Activated T-cell treated with anti-CD3 and anti-CD28 coated beads for 1 hour (primary cell): ENCODE data around the gene SGMS1.

Experiments
- DNase-seq: peaks from one replicate; pipeline ENCODE4 v3.0.0-alpha.2; 2020; ENCODE audit warnings: low read depth

The SGMS1 gene

DNA sequence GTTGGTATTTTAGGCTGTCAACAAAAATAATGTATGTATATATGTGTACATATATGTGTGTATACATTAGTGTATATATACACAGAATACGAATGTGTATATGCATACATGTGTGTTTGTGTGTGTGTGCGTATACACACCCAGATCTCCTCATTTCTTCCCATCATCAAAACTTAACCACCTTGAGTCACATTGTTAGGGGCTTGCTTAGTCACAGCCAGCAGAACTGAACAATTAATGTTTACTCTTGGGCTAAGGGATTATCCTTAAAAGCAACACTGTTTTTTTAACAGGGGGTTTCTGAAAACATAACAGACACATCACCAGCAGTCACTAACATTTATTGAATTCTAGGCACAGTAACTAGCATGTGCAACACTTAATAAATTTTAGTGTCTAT lies 289.5 kb downstream of the SGMS1 start:
- DNase-seq, result no peak

DNA sequence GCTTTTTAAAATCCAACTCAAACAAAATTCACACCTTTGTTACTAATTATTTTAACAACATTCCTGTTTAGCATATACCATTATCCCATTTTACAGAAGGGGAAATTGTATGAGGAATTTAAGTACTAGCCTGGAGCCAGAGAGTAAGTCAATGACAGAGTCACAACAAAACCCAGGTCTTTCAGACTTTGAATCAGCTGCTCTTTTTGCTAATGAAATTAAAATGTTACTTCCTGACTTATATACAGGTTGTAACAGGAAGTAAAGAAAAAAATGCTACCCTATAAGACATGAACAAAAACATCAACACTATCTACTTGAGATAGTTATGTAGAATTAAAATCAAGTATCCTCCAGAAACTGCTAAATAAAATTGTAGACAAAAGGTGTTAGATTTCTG lies 289.9 kb downstream of the SGMS1 start:
- DNase-seq, result no peak

DNA sequence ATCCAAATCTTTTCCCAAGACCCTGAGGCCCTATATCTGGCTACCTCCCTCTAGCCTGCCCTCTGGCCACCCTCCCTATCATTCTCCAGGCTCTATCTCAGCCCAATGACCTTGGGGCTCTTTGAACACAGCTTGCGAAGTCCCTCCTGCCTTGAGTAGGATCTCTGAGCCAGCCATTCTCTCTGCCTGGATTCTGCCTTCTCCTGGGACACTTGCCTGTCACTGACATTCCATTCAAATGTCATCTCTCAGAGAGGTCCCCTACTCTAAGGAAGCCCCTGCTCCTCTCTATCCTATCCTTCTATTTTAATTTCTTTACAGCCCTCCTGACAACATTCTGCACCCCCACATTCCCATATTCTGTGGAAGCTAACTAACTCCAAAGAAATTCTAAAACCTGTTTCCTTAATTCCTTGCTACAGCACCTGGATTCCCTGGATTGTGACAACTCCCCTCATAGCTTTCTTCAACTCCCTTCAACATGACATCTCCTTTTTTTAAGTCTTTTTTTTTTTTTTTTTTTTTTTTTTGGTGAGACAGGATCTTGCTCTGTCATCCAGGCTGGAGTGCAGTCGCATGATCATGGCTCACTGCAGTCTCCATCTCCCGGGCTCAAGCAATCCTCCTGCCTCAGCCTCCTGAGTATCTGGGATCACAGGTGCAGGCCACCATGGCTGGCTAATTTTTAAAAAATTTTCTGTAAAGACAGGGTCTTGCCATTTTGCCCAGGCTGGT lies 291.5 kb downstream of the SGMS1 start:
- DNase-seq, result no peak

DNA sequence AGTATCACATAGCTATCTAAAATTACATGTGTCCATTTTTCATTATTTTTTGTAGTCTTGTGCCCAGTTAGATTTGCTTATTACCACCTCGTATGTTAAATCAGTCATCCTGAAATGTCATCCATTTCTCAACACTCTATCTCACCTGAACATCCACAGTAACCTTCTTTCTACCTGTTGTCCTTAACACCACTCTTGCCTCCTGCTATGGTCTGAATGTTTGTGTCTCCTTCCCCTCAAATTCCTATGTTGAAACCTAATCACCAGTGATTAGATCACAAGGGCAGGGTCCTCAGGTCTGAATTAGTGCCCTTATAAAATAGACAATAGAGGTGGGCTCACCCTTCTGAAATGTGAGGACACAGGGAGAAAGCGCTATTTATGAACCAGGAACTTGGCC lies 292.3 kb downstream of the SGMS1 start:
- DNase-seq, result no peak

DNA sequence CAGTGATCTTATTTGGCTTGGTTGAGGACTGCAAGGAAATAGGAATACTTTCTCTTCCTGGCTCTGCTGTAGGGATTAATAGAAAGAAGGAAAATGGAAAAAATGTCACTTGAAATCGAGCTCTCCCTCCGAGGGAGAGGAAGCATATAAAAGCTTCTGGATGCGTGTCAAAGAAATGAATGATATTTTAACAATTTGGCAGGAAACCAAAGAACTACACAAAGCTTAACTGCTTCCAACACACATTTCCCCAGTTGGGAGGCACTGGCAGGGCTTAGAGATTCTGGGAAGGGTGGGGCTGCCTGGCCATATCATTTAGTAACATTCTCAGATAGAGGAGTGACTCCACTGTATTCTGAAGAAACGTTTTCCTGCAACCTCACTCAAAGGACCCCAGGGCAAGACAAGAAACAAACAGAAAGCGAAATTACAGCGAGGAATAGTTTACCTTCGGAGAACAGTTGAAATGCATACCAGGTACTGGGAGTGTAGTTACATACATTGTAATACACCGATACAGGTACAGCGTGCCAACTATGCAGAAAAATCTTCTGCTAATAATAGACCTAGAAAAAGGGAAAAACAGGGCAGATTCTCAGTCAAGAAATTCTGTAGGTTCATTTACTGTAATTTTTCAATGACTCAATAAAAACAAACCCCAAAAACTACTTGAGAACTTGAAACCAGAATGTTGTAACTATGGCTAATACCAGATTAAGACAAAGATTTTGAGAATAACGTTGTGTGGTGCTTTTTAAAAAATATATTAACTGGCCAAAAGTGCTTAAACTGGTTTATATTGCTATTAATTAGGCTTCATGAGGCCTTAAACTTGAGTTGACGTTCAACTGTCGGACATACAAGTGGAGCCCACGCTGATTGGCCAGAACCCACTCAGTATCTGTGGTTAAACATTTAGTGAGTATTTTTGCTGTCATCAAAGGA lies 296.7 kb downstream of the SGMS1 start:
- DNase-seq, result no peak

DNA sequence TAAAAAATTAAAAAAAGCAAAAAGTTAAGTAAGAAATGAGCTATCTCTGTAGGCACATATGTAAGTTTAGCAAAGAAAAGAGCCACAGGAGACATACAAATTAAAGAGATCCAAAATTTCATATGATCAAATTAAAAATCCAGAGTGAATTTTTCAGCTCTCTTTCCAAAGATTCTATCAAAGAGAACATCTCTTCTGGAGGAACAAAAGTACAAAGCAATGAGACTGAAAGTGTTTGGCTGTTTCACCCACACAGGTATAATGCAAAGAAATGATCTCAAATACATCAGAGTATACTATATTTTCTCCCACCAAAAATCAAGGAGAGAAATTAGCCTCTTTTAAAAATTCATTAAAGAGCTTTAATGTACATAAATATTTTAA lies 297.6 kb downstream of the SGMS1 start:
- DNase-seq, result no peak

DNA sequence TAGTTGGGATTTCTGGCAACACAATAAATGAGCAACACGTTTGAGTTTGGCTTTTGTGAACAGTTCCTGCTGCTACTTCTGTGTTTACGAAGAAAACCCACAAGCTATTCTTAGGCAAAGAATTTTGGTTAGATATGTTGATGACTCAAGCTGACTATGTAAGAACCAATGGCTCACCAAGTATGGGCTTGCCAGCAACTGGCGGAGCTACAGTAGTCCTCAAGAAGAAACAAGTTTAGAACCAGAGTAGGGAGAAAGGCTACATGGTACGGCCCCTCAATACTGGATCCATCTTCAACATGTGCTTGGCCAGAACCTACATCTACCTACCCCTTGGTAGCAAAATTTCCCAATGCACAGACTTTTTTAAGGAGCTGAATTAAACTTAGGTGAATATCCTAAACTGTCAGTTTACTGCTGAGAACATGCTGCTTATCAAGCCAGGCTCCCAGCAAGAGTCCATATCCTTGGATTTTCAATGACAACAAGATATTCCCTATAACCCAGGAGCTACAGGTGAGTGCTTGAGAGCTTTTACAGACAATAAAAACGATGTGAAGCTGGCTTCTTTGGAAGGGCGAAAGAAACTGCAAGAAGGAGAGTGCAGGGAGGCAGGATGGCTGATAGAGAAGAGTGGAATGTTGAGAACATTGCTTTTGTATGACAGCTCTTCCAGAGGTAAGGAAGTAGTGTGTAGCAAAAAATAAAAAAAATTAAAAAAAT lies 298.1 kb downstream of the SGMS1 start:
- no peak for DNase-seq

DNA sequence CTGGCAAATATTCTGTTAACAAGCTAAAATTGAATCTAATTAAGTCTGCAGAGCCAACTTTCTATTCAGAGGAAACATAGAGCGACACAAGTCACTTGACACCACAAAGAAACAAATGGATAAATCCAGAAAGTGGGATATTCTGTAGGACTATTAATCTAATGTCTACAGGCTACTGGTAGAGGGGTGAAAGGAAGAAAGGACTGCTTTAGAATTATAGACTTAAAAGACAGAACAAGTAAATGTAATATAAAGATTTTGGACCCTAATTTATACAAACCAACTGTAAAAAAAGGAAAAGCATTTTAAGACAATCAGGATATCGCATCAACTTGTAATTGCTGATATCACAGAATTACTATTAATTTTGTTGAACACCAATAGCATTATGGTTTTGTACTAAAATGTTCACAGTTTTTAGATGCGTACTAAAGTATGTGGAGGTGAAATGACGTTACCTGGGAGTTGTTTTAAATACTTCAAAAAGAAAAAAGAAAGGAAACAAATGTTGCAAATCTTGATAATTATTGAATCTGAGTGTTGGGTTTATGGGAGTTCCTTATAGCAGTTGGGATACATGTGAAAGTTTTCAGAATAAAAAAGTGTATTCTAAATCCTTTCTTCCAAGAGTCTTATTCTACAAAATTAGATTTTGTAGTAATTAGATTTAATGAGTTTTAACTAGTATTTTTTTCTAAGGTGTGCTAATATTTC lies 298.9 kb downstream of the SGMS1 start:
- no peak for DNase-seq

DNA sequence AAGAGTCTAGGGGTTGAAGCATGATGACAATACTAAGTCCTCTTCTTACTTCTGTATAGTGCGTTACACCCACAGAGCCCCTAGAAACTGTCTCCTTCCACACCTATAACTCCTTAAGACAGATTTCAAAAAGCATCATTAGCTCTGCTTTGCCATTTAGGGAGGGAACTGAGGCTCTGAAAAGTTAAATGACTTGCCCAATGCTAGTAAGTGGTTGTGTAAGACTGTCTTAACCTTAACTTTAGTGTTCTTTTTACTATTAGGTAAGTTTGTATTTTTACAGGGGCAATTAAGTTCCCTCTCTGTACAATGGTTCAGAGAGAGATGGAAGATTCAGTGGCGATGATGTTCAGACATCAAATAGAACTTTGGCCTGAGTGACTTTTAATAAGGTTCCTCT lies 299.7 kb downstream of the SGMS1 start:
- DNase-seq, result no peak

DNA sequence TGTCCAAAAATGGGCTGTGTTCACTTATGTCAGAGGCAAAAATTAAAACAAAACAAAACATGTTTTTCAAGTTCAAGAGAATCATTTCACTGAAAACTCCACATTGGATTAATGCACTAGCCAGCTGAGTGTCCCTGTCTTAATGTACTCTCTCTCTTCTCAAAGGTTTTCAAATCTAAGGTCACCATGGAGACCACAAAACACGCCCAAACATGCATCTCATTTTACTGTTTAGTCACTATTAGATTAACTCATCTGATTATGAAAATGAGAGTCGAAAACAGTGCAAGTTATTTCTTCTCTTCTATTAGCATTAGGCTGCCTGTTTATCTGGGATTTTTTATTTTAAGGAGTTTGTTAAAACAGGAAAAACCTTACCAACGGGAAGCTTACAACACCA lies 301.7 kb downstream of the SGMS1 start:
- no peak for DNase-seq

DNA sequence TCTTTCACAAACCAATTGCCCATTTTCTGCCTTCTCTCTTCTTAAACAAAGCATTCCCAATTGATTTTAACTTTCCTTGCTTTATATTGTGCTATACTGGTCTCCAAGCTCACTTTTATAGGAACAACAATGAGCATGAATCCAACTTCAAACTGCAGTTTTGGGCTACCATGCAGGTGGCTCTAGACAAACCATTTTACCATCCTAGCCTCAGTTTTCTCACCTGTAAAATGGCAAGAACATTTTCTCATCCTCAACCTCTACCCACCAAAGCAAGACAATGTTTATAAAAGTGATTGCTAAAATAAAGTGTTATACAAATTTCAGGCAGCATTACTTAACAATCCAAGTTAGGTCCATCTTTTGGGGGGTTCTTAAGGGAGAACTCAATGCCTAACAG lies 305.6 kb downstream of the SGMS1 start:
- DNase-seq, result no peak

DNA sequence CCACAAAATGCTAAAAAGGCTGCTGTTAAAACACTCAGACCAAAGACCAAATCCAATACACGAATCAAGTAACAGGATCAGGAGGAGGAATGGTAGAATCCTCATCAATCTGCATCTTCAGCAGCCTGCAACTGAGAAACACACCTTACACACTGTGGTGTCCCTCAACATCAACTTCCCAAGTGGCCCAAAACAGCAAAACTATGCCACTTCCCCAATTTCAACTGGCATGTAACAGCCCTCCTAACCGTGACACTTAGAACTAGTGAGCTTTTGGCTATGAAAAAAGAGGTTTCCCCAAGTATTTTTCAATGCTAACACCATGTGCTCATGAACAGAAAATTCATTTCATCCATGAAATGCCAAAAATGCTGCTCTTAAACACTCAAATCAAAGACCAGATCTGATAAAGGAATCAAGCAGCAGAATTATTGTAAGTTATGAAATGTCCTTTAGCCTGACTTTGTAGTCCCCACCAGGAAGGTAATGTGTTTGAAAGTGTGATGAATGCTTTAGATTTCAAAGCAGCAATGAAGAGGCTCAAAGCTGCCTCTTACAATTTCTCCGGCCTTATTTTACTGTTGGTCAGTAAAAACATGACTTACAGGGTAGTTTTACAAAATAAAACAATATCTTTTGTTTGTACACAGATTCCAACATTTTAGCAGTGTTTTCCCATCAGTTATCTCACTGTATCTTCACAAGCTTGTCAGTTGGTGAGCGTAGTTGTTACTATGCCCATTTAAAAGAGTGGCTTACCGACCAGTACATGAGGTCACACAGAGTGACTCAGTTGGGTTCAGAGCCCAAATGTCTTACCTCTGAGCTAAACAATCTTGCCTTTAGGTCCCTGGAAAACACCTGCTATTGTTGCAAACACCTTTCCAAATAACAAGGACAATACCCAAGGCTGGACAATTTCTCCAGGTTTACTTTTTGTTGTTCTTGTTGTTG lies 306.8 kb downstream of the SGMS1 start:
- DNase-seq, result no peak

DNA sequence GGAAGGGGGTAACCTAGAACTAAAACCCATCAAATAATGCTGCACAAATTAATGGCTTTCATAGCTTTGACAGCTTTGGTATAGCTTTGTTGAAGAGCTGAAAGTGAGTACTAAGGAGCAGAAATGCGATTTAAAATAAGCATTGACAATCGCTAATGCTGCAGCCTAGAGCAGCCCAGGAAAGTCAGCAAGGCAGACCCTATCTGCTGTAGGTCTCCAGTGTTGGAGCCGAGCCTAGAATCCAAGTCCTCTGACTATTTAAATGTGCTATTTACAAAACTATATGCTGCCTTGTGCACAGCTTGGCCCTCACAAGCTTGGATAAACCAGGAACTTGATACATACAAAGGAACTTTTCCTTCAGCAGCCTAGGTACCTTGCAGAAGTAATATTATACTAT lies 307.6 kb downstream of the SGMS1 start:
- no peak for DNase-seq

DNA sequence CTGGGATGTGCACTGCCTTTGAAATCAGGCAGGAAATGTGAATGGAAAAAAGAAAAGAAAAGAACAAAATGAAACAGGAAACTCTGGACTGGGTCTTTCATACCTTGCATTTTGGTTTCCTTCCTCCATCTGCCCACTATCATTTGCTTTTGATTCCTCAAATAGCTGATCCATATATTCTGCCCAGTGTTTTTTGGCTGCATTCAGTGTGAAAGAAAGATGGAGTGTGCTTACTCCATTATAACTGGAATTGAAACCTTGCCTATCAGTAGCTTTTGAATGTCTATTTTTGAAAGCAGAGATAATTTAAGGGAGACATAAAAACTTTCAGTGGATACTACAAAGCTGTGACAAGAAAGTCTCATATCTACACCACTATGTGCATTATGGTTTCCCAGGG lies 308.3 kb downstream of the SGMS1 start:
- DNase-seq, result no peak

DNA sequence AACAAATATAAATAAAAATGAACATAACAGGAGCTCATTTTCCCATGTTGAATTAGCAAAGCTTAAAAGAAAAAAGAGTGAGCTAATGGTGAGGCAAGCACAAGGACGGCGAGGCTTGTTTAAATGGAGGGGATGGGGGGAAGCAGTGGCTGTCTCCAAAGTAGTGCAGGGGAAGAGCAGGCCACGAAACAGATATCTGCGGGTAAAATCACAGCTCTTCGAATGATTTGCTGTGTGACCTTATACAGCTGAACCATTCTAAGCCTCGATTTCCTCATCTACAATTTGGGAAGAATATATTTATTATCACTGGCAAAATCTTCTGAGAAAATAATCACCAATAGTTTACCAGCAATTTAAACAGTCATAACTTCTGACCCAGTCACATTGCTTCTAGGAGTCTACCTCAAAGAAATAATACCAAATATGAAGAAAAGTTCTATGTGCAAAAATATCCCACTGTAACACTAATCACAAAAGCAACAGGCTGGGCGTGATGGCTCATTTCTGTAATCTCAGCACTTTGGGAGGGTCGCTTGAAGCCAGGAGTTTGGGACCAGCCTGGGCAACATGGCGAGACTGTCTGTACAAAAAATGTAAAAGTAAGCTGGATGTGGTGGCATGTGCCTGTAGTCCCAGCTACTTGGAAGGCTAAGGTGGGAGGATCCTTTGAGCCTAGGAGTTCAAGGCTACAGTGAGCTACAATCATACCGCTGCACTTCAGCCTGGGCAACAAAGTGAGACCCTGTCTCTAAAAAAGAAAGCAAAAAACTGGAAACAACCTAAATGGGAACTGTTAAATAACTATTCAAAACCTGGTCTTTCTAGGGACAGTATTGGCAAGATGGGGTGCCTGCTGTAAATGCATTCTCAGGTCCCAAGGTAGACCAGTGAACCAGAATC lies 309.3 kb downstream of the SGMS1 start:
- no peak for DNase-seq

DNA sequence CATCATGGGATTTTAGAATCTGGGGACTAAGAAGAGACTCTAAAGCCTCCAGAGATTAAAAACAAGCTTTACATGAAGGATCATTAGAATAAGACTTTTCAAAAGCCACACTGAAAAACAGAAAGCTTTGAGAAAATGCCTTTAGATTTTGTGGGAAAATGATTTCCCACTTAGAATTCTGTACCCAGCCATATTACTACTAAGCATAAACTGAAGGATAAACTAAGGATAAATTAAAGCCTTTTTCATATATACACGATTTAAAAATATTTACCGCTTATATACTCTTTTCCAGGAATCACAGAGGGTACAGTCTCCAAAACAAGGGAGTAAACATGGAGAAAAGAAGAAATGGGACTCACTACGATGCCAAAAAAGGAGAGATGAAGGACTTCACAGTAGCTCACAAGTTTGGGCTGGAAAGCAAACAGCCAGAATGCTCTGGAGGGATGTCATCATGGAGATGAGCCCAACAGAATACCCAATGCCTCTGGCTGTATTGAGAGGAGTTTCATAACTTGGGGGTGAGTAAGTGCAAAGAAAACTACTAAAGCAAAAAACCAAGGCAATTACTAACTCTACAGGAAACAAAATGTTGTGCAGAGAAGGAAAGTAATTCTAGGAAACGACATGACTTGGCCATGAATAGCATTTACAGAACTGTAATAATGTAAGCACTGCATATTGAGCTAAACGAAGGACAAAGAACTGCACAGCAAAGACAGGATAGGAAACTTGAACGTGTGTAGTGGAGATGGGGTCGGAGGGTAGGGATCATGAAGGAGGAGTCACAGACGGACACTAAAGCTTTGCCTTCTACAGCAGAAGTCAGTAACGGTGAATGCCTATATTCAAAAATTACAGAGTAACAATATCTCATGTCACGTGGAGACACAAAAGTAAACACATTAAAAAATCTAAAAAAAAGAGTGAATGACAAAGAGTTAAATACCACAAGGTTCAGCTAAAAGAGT lies 311.0 kb downstream of the SGMS1 start:
- DNase-seq, result no peak

DNA sequence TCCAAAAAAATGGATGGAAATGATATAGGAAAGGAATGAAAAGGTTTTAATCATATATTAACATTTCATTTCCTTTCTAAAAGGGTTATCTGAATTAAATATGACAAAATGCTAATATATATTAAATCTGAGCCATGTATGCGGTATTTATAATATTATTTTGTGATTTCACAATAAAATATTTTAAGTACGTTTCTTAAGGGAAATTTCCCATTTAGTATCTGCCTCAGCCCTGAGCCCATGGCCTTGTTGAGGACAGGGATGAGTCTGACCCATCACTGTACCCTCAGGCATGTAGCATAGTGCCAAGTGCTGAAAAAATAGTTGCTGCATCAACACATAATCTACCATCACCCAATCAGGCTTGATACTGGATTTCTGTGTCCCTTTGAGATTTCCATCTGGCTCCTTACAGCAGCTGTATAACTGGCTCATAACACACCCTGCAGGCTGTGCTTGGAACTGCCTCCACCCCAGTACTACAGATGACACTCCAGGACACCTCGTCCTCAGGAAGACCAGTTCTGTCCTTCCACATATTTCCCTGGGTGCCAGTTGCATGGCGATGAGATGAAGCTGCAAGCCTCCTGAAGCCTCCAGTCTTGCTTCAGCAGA lies 313.1 kb downstream of the SGMS1 start:
- no peak for DNase-seq

DNA sequence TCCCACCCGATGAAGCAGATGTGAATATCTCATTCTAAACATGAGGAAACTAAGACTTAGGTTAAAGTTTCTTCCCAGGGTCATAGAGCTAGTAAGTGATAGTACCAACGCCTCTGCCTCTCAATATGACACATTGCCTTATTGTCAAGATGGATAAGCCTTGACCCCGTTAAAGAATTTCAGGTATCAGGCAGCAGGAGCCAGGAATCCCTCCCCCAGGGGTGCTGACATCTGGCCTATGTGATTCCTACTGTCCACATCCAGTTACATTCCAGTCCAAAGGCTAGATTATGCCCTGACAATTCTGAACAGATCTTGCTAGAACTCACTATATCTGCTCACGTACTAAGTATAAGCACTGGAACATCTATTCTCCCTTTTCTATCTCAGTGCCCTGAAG lies 314.4 kb downstream of the SGMS1 start:
- DNase-seq, result no peak
